ENCODE results near the gene CKAP2L. TPM values are rescaled to one million over a fixed set of nuclear protein-coding genes. Genes with fewer than 3 reads are reported as not detected.

The CKAP2L gene
- total and polyA plus RNA-seq, 2 donors (not counting 3 experiments of a cell fraction or from before 2014, with no cell fraction given): 3.4 to 30.7 TPM

DNA sequence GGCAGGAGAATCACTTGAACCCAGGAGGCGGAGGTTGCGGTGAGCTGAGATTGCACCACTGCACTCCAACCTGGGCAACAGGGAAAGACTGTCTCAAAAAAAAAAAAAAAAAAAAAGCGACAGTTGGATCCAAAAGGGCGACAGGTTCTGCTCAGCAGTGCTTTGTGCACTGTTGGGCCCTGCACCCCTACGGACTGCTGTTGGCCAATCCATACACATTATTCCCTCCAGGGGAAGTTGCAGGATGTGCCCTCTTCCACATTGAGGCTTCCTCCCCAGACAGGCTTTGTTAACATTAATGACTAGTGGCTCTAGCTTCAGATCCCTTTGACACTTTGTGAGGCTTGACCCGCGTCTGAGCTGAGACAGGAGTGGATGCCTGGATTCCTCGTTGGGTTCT lies 34.2 kb downstream of the CKAP2L start:
- POLR2A ChIA-PET: no interaction called here
- CTCF ChIA-PET: interaction anchor here (0.6 to 9.1 kb wide), 7 partner anchors 11 to 212 kb away, joined by 3 to 207 read pairs (median 4); no protein-coding TSS in a partner anchor
- no peak for FAIRE-seq
- no peak overlapping the region for H3K9ac ChIP-seq (replicated peaks; ENCODE audit: extremely low read depth, insufficient read depth, low read length)
- DNase-seq (ENCODE audit: low read depth, low spot score): no peak
- H3K27me3 ChIP-seq (ENCODE audit: control insufficient read depth in 2 of 2, insufficient read depth in 2 of 2, low read length in 2 of 2): no peaks in the 10 kb centered on the region
- no peak overlapping the region for H3K27ac ChIP-seq (ENCODE audit: insufficient read depth, low read depth, low read length)
- peaks cover 3% of the 10 kb centered on the region for H3K4me1 ChIP-seq (ENCODE audit: control insufficient read depth, extremely low read depth, insufficient read depth, low read length)
- H3K9me1 ChIP-seq (replicated peaks; ENCODE audit: control insufficient read depth, extremely low read depth, insufficient read depth, low read length): no peaks in the 10 kb centered on the region
- TF ChIP-seq FOS (IDR thresholded peaks at IDR 0.05; ENCODE audit: borderline replicate concordance, insufficient read depth, low read length) (no peak), EZH2 (IDR thresholded peaks at IDR 0.05; ENCODE audit: borderline replicate concordance, low read depth, low read length, severe bottlenecking) (no peak), JUN (IDR thresholded peaks at IDR 0.05; ENCODE audit: borderline replicate concordance, insufficient read depth, insufficient read length, low read depth) (no peak), POLR2AphosphoS5 (IDR thresholded peaks at IDR 0.05; ENCODE audit: insufficient read depth, low read depth, low read length) (no peak), MAX (IDR thresholded peaks at IDR 0.05; ENCODE audit: insufficient read depth, insufficient read length) (no peak), MYC (IDR thresholded peaks at IDR 0.05; ENCODE audit: low read depth, low read length) (no peak), GATA2 (IDR thresholded peaks at IDR 0.05; ENCODE audit: insufficient read depth, insufficient read length, low read depth, low read length) (no peak), POLR2A (IDR thresholded peaks at IDR 0.05; ENCODE audit: low read depth, low read length) (no peak)
- TF ChIP-seq, protein P1, sequence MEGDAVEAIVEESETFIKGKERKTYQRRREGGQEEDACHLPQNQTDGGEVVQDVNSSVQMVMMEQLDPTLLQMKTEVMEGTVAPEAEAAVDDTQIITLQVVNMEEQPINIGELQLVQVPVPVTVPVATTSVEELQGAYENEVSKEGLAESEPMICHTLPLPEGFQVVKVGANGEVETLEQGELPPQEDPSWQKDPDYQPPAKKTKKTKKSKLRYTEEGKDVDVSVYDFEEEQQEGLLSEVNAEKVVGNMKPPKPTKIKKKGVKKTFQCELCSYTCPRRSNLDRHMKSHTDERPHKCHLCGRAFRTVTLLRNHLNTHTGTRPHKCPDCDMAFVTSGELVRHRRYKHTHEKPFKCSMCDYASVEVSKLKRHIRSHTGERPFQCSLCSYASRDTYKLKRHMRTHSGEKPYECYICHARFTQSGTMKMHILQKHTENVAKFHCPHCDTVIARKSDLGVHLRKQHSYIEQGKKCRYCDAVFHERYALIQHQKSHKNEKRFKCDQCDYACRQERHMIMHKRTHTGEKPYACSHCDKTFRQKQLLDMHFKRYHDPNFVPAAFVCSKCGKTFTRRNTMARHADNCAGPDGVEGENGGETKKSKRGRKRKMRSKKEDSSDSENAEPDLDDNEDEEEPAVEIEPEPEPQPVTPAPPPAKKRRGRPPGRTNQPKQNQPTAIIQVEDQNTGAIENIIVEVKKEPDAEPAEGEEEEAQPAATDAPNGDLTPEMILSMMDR (IDR thresholded peaks at IDR 0.05; ENCODE audit: extremely low read depth in 1 of 2, insufficient read depth in 1 of 2, low read depth in 1 of 2, low read length in 2 of 2): no peak
- H3K9me3 ChIP-seq (replicated peaks; ENCODE audit: control insufficient read depth, insufficient read depth, low read length): no peaks in the 10 kb centered on the region
- no peak overlapping the region for H3K4me2 ChIP-seq (ENCODE audit: insufficient read depth, low read length)
- intact Hi-C loops (cut with micrococcal nuclease) (no loop called here), dilution Hi-C loops (cut with MboI; ENCODE audit: extremely low pct_ligation_motif_present, low sequenced_read_pairs) (no loop called here)
- H3K79me2 ChIP-seq (ENCODE audit: control insufficient read depth, insufficient read depth, low read length): no peaks in the 10 kb centered on the region
- no peak overlapping the region for H2AFZ ChIP-seq (ENCODE audit: low read depth, low read length)
- no peaks in the 10 kb centered on the region for H3K36me3 ChIP-seq (ENCODE audit: control insufficient read depth in 2 of 2, extremely low read depth in 1 of 2, insufficient read depth in 2 of 2, low read length in 2 of 2)
- H3K4me3 ChIP-seq (replicated peaks in 1 of 3; ENCODE audit: insufficient read depth in 1 of 3, low read depth in 1 of 3, low read length in 3 of 3): no peak overlapping the region
- BruUV-seq (replicated peaks): no TSS peak
- H4K20me1 ChIP-seq (replicated peaks; ENCODE audit: control insufficient read depth, extremely low read depth, insufficient read depth, low read length): no peaks in the 10 kb centered on the region

Measured in endothelial cell of umbilical vein (primary cell).